GM21528 (cell line): ENCODE measurements around the gene CLBA1.
A peak's percentile ranks its signal among the peaks of the same experiment; 100 is the strongest.
"Not testable (repeated sequence)": the region's sequence is repeated elsewhere in the genome, so short reads cannot be mapped to it uniquely, and the experiment has no call there.

ENCODE experiments used
- ATAC-seq: cut with Tn5 transposase; IDR thresholded peaks from one replicate; pipeline ENCODE4 v1.9.1; 2021; ENCODE audit warnings: mild to moderate bottlenecking, moderate library complexity; ENCODE audit not compliant: unreplicated experiment, low FRiP score

Gene CLBA1

GRCh38 chr14:105020815-105021655 lies 35.4 kb downstream of the CLBA1 start, which contains the start of gene CDCA4:
Gene CDCA4, minus strand, starts transcription at chr14:105021083. Its CDS starts 9,154 bp downstream, at chr14:105011929.
- peak; percentile 73 for ATAC-seq

GRCh38 chr14:105021656-105022275 lies 36.2 kb downstream of the CLBA1 start:
- peak; percentile 12 for ATAC-seq

GRCh38 chr14:105022276-105022670 lies 36.7 kb downstream of the CLBA1 start:
- ATAC-seq: no peak

GRCh38 chr14:105023144-105023543 lies 37.6 kb downstream of the CLBA1 start:
- ATAC-seq: no peak

GRCh38 chr14:105023791-105024480 lies 38.3 kb downstream of the CLBA1 start:
- ATAC-seq: no peak

GRCh38 chr14:105025429-105025828 lies 39.8 kb downstream of the CLBA1 start:
- ATAC-seq: no peak

GRCh38 chr14:105026033-105026785 lies 40.6 kb downstream of the CLBA1 start:
- ATAC-seq: no peak

- no peak for ATAC-seq
Observed at GRCh38 chr14:105026802-105027563, 41.4 kb downstream of the CLBA1 start.

GRCh38 chr14:105027718-105028117 lies 42.1 kb downstream of the CLBA1 start:
- ATAC-seq: not testable (repeated sequence)

- ATAC-seq: no peak
Observed at GRCh38 chr14:105028251-105028927, 42.8 kb downstream of the CLBA1 start.

GRCh38 chr14:105029402-105029801 lies 43.8 kb downstream of the CLBA1 start:
- no peak for ATAC-seq

GRCh38 chr14:105030194-105030593 lies 44.6 kb downstream of the CLBA1 start:
- no peak for ATAC-seq

GRCh38 chr14:105030836-105031396 lies 45.3 kb downstream of the CLBA1 start:
- no peak for ATAC-seq

GRCh38 chr14:105032451-105032901 lies 46.9 kb downstream of the CLBA1 start:
- not testable (repeated sequence) for ATAC-seq

GRCh38 chr14:105033412-105033900 lies 47.9 kb downstream of the CLBA1 start:
- not testable (repeated sequence) for ATAC-seq

GRCh38 chr14:105034315-105035039 lies 48.9 kb downstream of the CLBA1 start:
- ATAC-seq: no peak

- not testable (repeated sequence) for ATAC-seq
Observed at GRCh38 chr14:105035616-105036015, 50.0 kb downstream of the CLBA1 start.
